ENCODE measurements around the gene ACER3.
"Not testable (repeated sequence)": the region's sequence is repeated elsewhere in the genome, so short reads cannot be mapped to it uniquely, and the experiment has no call there.

Gene ACER3

GRCh38 chr11:77038825-77039326 lies 178.2 kb downstream of the ACER3 start:
- DNase-seq (ENCODE audit: low read depth), result no peak

- DNase-seq (ENCODE audit: low read depth), result no peak
Observed at GRCh38 chr11:77039491-77040400, 179.0 kb downstream of the ACER3 start.

- no peak for DNase-seq (ENCODE audit: low read depth)
Observed at GRCh38 chr11:77040401-77040777, 179.7 kb downstream of the ACER3 start.

GRCh38 chr11:77040889-77041288 lies 180.2 kb downstream of the ACER3 start:
- DNase-seq (ENCODE audit: low read depth), result no peak

- DNase-seq (ENCODE audit: low read depth), result no peak
Observed at GRCh38 chr11:77042111-77042726, 181.5 kb downstream of the ACER3 start.

GRCh38 chr11:77044356-77044755 lies 183.6 kb downstream of the ACER3 start:
- DNase-seq (ENCODE audit: low read depth), result no peak

GRCh38 chr11:77044886-77045285 lies 184.2 kb downstream of the ACER3 start:
- DNase-seq (ENCODE audit: low read depth), result no peak

- no peak for DNase-seq (ENCODE audit: low read depth)
Observed at GRCh38 chr11:77046060-77046501, 185.4 kb downstream of the ACER3 start.

GRCh38 chr11:77047007-77047927 lies 186.5 kb downstream of the ACER3 start:
- peak; percentile 81 for DNase-seq (ENCODE audit: low read depth)

GRCh38 chr11:77047928-77048446 lies 187.3 kb downstream of the ACER3 start:
- DNase-seq (ENCODE audit: low read depth), result not testable (repeated sequence)

GRCh38 chr11:77049026-77049425 lies 188.3 kb downstream of the ACER3 start:
- DNase-seq (ENCODE audit: low read depth), result no peak

GRCh38 chr11:77051511-77051910 lies 190.8 kb downstream of the ACER3 start:
- DNase-seq (ENCODE audit: low read depth), result no peak

GRCh38 chr11:77052518-77052917 lies 191.8 kb downstream of the ACER3 start:
- DNase-seq (ENCODE audit: low read depth), result no peak

- DNase-seq (ENCODE audit: low read depth), result no peak
Observed at GRCh38 chr11:77053217-77054015, 192.7 kb downstream of the ACER3 start.

GRCh38 chr11:77054084-77054483 lies 193.4 kb downstream of the ACER3 start:
- DNase-seq (ENCODE audit: low read depth), result no peak

GRCh38 chr11:77055101-77055561 lies 194.4 kb downstream of the ACER3 start:
- no peak for DNase-seq (ENCODE audit: low read depth)

- no peak for DNase-seq (ENCODE audit: low read depth)
Observed at GRCh38 chr11:77055913-77056312, 195.2 kb downstream of the ACER3 start.

- no peak for DNase-seq (ENCODE audit: low read depth)
Observed at GRCh38 chr11:77056814-77057402, 196.2 kb downstream of the ACER3 start.

GRCh38 chr11:77057938-77058474 lies 197.3 kb downstream of the ACER3 start:
- no peak for DNase-seq (ENCODE audit: low read depth)

- DNase-seq (ENCODE audit: low read depth), result no peak
Observed at GRCh38 chr11:77058900-77059299, 198.2 kb downstream of the ACER3 start.
